GM23338 (cell line): ENCODE measurements around the gene GNGT1. TPM values are rescaled to one million over a fixed set of nuclear protein-coding genes. Genes with fewer than 3 reads are reported as not detected.

Experiments used
- ATAC-seq: fragments of 200-7000 bp; cut with Tn5 transposase; 3 replicates; pipeline ENCODE4 v1.9.1; 2020
- DNase-seq: peaks from one replicate; pipeline ENCODE4 v3.0.0-alpha.2; 2015; ENCODE audit warnings: low spot score
- H2AFZ ChIP-seq: fragments of 200-600 bp; sonication (generic); 2 replicates; pipeline ENCODE4 v1.8.0; 2016; ENCODE audit warnings: antibody characterized with exemption, mild to moderate bottlenecking, moderate library complexity
- H3F3A ChIP-seq: fragments of 200-600 bp; sonication (generic); replicated peaks from 2 replicates; pipeline ENCODE4 v1.8.0; 2017; ENCODE audit warnings: antibody characterized with exemption, mixed run types, low read depth
- H3K27ac ChIP-seq: fragments of 200-600 bp; sonication (generic); 2 replicates; pipeline ENCODE4 v1.6.1; 2016; ENCODE audit warnings: low read depth
- H3K27me3 ChIP-seq: fragments of 200-600 bp; sonication (generic); 2 replicates; pipeline ENCODE4 v1.8.0; 2016; ENCODE audit warnings: mild to moderate bottlenecking, mixed run types, moderate library complexity; ENCODE audit not compliant: insufficient read depth
- H3K36me3 ChIP-seq: fragments of 200-600 bp; sonication (generic); 2 replicates; pipeline ENCODE4 v1.8.0; 2016; ENCODE audit warnings: mild to moderate bottlenecking; ENCODE audit not compliant: insufficient read depth
- H3K4me1 ChIP-seq: fragments of 200-600 bp; sonication (generic); 2 replicates; pipeline ENCODE4 v1.8.0; 2016; ENCODE audit warnings: mild to moderate bottlenecking, moderate library complexity; ENCODE audit not compliant: insufficient read depth
- H3K4me2 ChIP-seq: fragments of 200-600 bp; sonication (generic); 2 replicates; pipeline ENCODE4 v1.7.1; 2017; ENCODE audit warnings: mixed run types
- H3K4me3 ChIP-seq: fragments of 200-600 bp; sonication (generic); 2 replicates; pipeline ENCODE4 v1.6.1; 2016; ENCODE audit warnings: mixed run types
- H3K79me2 ChIP-seq: fragments of 200-600 bp; sonication (generic); replicated peaks from 2 replicates; pipeline ENCODE4 v1.8.0; 2017; ENCODE audit warnings: mild to moderate bottlenecking; ENCODE audit not compliant: insufficient read depth
- H3K9me2 ChIP-seq: fragments of 200-600 bp; sonication (generic); 2 replicates; pipeline ENCODE4 v1.8.0; 2017; ENCODE audit not compliant: insufficient read depth
- H4K20me1 ChIP-seq: fragments of 200-600 bp; sonication (generic); replicated peaks from 2 replicates; pipeline ENCODE4 v1.8.0; 2017; ENCODE audit warnings: mild to moderate bottlenecking; ENCODE audit not compliant: insufficient read depth
- H3K27ac Mint-ChIP-seq: 2 replicates; pipeline ENCODE4 v1.8.0; 2020; ENCODE audit warnings: inconsistent platforms, mild to moderate bottlenecking, moderate library complexity, mixed read lengths
- H3K27me3 Mint-ChIP-seq: 3 replicates; pipeline ENCODE4 v1.8.0; 2022; ENCODE audit warnings: low read depth, mild to moderate bottlenecking, moderate library complexity, mixed read lengths, inconsistent platforms; ENCODE audit not compliant: insufficient read depth, poor library complexity
- H3K36me3 Mint-ChIP-seq: 3 replicates; pipeline ENCODE4 v1.8.0; 2021; ENCODE audit warnings: low read depth, mild to moderate bottlenecking, inconsistent platforms, moderate library complexity, mixed read lengths
- H3K4me1 Mint-ChIP-seq: 3 replicates; pipeline ENCODE4 v1.8.0; 2020; ENCODE audit warnings: mild to moderate bottlenecking, inconsistent platforms, mixed read lengths
- H3K4me3 Mint-ChIP-seq: 3 replicates; pipeline ENCODE4 v1.8.0; 2021; ENCODE audit warnings: moderate library complexity, mild to moderate bottlenecking, inconsistent platforms, mixed read lengths
- H3K9me3 Mint-ChIP-seq: 3 replicates; pipeline ENCODE4 v1.8.0; 2020; ENCODE audit warnings: moderate library complexity, mild to moderate bottlenecking, inconsistent platforms, mixed read lengths
- CTCF ChIP-seq, 2 experiments: fragments of 200-600 bp in 1 of 2; sonication (generic) in 1 of 2; conservative IDR thresholded peaks; 2 replicates each; pipeline versions ENCODE4 v1.5.1 to v1.6.1; 2016 to 2017; ENCODE audit warnings: antibody characterized with exemption in 2 of 2, low read depth in 2 of 2, mild to moderate bottlenecking in 2 of 2, moderate library complexity in 1 of 2
- EZH2 ChIP-seq: fragments of 200-600 bp; sonication (generic); IDR thresholded peaks from one replicate; pipeline ENCODE4 v1.8.0; 2017; ENCODE audit warnings: antibody characterized with exemption, mild to moderate bottlenecking, low read depth; ENCODE audit not compliant: unreplicated experiment
- EZH2phosphoT487 ChIP-seq: fragments of 200-600 bp; sonication (generic); IDR thresholded peaks from one replicate; pipeline ENCODE4 v1.8.1; 2018; ENCODE audit warnings: antibody characterized with exemption; ENCODE audit not compliant: unreplicated experiment
- REST ChIP-seq: IDR thresholded peaks from one replicate; pipeline ENCODE4 v1.6.1; 2018; ENCODE audit warnings: antibody characterized with exemption; ENCODE audit not compliant: unreplicated experiment
- STAT1 ChIP-seq: IDR thresholded peaks from one replicate; pipeline ENCODE4 v1.6.1; 2016; ENCODE audit warnings: antibody characterized with exemption; ENCODE audit not compliant: unreplicated experiment
- ZNF331 ChIP-seq: fragments of 250-450 bp; sonication (Bioruptor Pico); IDR thresholded peaks from 2 replicates; pipeline ENCODE4 v1.5.0; 2020; ENCODE audit warnings: low read depth, mild to moderate bottlenecking, moderate library complexity
- polyA plus RNA-seq: library from polyadenylated mRNA; unstranded; fragments of >200 nt; fragmentation: Nextera tagmentation; extraction: Ambion mirVana; gene quantifications from 2 replicates; pipeline ENCODE4 v1.2.1, GENCODE V29; 2016
- total RNA-seq: library from RNA; depleted of rRNA; stranded (reverse); fragments of >200 nt; shearing (Covaris generic); gene quantifications from 2 replicates; pipeline ENCODE4 v1.2.3, GENCODE V29; 2014

Gene GNGT1
- total and polyA plus RNA-seq, 2 experiments from 2014 or later, result 1.6 TPM; not detected in 1

- H3K36me3 Mint-ChIP-seq, result no peaks in the 10 kb centered on the region
- H3K9me3 Mint-ChIP-seq, result no peaks in the 10 kb centered on the region
- Histone ChIP-seq H4K20me1 (no peaks in the 10 kb centered on the region), H2AFZ (no peak overlapping the region), H3K36me3 (no peaks in the 10 kb centered on the region), H3K27me3 (no peaks in the 10 kb centered on the region), H3K4me1 (no peaks in the 10 kb centered on the region), H3K4me3 (no peak overlapping the region), H3K4me2 (no peak overlapping the region), H3F3A (no peaks in the 10 kb centered on the region), H3K9me2 (no peaks in the 10 kb centered on the region), H3K27ac (no peak overlapping the region), H3K79me2 (no peaks in the 10 kb centered on the region)
- no peak overlapping the region for H3K4me3 Mint-ChIP-seq
- H3K27ac Mint-ChIP-seq, result no peak overlapping the region
- no peaks in the 10 kb centered on the region for H3K27me3 Mint-ChIP-seq
- TF ChIP-seq CTCF (conservative IDR thresholded peaks at IDR 0.05; ENCODE audit: low read depth in 2 of 2), result peak; percentile 76 to 99
- TF ChIP-seq STAT1, result no peak
- peak; percentile 91 for ATAC-seq
- peak; percentile 75 for DNase-seq
- peaks cover 5% of the 10 kb centered on the region; the same call in 2 of the 3 replicates for H3K4me1 Mint-ChIP-seq
Observed at GRCh38 chr7:93902777-93903423, 3.5 kb upstream of the GNGT1 start.

GRCh38 chr7:93910076-93910994 is 4.0 kb downstream of the GNGT1 start:
- no peak overlapping the region for H3K4me3 Mint-ChIP-seq
- Histone ChIP-seq H3K4me1 (no peaks in the 10 kb centered on the region), H4K20me1 (no peaks in the 10 kb centered on the region), H3K79me2 (no peaks in the 10 kb centered on the region), H3K36me3 (no peaks in the 10 kb centered on the region), H3F3A (no peaks in the 10 kb centered on the region), H3K27ac (no peak overlapping the region), H3K4me2 (no peak overlapping the region), H2AFZ (no peak overlapping the region), H3K27me3 (no peaks in the 10 kb centered on the region), H3K9me2 (no peaks in the 10 kb centered on the region), H3K4me3 (no peak overlapping the region)
- DNase-seq, result no peak
- H3K4me1 Mint-ChIP-seq, result no peaks in the 10 kb centered on the region
- no peaks in the 10 kb centered on the region for H3K27me3 Mint-ChIP-seq
- ATAC-seq, result no peak
- no peaks in the 10 kb centered on the region for H3K9me3 Mint-ChIP-seq
- H3K27ac Mint-ChIP-seq, result no peak overlapping the region
- no peaks in the 10 kb centered on the region for H3K36me3 Mint-ChIP-seq
- TF ChIP-seq ZNF331, result no peak
- TF ChIP-seq REST, result no peak
- TF ChIP-seq STAT1, result no peak
- no peak for TF ChIP-seq EZH2
- TF ChIP-seq CTCF (conservative IDR thresholded peaks at IDR 0.05; ENCODE audit: low read depth in 2 of 2), result no peak
- no peak for TF ChIP-seq EZH2phosphoT487
